KBM-7 (cell line): ENCODE measurements around the gene MTMR10.

Experiments
- DNase-seq: peaks from one replicate; pipeline ENCODE4 v3.0.0-alpha.2; 2015
- in situ Hi-C: fragments of 300-500 bp; cut with MboI; formaldehyde crosslinking; loops from 2 replicates; pipeline ENCODE4 v1.14.3; 2020; ENCODE audit warnings: low sequenced_read_pairs, low pct_unique_long_range_greater_than_20kb, mixed read lengths

The MTMR10 gene

DNA sequence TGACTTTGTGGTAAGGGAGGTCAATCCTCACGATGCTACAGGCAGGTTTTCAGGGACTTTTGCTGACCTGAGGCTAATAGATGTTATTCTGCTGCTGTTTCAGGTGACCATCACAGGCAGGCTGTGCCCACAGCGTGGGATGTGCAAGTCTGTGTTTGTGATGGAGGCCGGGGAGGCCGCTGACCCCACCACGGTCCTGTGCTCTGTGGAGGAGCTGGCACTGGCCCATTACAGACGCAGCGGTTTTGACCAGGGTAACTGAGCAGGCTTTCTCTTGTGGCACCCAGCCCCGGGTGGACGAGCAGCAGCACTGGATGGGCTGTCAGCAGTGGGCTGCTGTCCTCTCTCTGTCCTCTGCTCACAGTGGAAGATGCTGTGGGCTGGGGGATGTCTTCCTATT lies 65.7 kb downstream of the MTMR10 start:
- no peak for DNase-seq
- in situ Hi-C loops, result no loop called here

DNA sequence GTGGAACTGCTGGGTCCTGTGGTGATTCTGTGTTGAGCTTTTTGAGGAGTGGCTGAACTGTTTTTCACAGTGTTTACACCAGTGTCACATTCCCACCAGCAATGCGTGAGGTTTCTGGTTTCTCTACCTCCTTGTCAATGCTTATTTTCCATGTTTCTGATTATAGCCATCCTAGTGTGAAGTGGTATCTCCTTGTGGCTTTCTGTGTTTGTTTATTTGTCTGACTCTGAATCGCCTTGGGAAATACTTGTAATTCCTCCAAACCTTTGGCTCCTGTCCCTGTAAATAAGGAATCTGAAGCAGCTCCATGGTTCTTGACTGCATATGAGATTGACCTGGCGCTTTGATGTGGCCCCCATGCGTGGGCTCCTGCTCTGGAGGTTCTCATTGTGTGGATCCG lies 67.1 kb downstream of the MTMR10 start:
- DNase-seq, result no peak
- in situ Hi-C loops, result no loop called here

DNA sequence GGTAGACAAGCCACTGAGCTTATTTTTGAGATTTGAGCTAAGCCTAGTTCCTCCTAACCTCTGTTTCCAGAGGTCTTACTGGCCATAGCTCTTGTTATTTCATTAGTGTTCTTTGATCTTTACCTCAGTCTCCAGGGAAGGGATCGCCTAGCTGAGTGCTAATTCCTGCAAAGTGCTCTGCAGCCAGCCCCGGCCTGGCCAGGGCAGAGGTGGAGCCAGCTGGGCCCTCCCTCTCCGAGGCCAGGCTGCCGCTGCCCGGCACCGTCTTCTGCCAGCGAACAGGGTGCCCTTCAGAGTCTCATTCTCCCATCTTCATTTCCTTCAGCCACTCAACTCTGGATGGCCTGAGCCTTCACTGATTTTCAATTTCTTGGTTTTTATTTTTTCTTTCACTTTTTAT lies 68.0 kb downstream of the MTMR10 start:
- in situ Hi-C loops, result no loop called here
- no peak for DNase-seq

DNA sequence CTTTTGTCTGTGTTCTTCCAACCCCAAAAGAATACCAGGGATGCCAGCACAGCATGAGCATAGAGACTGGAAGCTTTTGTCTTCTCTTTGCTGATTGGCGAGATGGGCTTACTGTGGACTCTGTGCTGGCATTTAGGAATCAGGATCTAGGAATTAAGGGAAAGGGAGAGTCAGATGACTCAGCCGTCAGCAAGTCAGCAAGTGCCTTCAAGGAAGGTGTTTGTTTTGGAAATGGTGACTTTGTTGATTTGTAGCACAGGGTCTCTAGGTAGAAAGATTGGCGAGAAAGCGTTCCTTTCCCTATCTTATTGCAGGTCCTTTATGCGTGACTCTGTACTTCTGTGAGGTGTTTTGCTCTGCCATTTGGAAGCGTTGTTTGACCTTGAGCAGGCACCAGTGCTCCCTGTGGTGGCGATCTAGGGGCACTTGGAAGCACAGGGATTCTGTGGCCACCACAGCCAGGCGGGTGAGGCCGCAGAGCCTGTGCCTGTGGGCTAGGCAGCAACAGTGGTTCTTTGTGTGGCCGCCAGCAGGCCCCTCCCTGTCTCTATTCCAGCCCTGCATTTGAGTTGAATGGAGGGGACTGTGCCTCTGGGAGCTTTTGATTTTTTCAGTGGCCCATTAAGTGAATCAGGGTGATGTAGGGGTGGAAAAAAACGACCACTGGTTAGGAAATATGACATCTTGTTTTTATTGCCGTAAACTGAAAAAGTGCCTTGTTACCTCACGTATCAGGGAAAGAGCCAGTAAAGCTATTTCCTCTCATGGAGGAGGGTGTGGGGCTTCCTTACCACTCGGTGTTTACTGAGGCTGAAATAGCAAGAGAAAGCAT lies 68.7 kb downstream of the MTMR10 start:
- in situ Hi-C loops, result no loop called here
- no peak for DNase-seq

DNA sequence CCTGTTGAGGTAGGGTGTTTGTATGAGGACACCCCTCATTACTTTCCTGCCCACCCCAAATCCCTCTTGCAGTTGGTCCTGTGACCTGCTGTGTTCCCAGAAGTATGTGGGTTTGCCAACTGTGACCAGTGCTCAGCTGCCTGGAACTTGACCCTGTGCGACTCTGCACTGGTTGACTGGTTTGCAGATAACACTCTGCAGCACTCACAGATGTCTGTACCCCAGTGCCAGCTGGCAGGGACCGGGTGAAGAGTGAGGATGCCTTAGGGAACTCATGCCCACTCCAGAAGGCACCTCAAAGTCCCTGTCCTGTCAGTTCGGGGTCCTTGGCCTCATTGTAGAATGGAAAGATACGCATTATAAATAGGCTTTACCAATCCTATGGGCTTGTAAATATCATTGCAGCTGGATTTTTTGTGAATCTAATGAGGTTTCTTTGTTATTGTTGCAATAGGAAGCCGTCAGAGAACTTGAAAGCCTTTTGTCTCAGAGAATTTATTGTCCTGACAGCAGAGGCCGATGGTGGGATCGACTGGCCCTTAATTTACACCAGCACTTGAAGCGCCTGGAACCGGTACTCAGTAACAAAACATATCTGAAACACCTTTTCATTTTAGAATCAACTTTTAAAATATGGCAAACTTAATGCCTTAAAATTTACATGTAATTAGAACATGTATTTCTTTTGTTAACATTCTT lies 69.5 kb downstream of the MTMR10 start:
- no peak for DNase-seq
- in situ Hi-C loops, result no loop called here

DNA sequence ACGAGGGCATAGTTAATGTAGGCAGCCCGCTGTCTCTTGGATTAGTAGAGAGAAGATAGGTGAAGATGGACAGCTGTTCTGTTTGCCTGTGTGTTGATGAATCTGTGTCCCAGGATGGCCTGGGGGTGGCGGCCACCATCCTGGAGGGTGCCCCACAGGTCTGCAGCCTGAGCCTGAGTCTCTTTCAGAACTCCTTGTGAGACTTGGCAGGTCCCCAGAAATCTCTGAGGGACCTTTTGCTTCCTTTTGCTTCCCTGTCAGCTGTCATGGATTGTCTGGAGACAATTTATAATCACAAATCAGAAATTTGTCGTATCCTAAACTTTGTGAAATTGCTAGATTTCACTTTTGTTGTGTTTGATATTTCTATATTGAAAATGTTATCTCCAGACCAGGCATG lies 70.3 kb downstream of the MTMR10 start:
- DNase-seq, result no peak
- in situ Hi-C loops, result no loop called here

DNA sequence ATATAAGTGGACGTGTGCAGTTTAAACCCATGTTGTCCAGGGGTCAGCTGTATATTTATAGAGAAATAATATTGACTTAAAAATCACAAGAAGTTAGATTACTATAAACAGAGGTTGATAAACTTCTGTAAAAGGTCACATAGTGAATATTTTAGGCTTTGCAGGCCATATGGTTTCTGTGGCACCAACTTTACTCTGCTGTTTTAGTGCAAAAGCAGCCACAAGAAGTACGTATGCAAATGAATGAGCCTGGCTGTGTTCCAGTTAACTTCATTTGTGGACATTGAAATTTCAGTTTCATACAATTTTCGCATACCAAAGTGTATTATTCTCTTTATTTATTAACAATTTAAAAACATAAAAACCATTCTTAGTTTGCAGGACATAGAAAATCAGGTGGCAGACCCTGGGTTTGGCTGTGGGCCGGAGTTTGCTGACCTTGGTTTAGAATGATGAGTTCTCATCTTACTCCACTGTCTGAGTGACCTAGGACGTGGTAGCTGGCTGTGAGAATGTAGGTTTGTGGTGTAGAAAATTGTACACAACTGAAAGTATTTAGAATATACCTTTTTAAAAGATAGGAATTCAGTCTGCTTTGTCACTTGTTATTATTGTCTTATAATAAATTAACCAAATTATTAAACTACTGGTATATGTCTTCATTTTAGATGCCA lies 71.4 kb downstream of the MTMR10 start:
- in situ Hi-C loops, result no loop called here
- no peak for DNase-seq

DNA sequence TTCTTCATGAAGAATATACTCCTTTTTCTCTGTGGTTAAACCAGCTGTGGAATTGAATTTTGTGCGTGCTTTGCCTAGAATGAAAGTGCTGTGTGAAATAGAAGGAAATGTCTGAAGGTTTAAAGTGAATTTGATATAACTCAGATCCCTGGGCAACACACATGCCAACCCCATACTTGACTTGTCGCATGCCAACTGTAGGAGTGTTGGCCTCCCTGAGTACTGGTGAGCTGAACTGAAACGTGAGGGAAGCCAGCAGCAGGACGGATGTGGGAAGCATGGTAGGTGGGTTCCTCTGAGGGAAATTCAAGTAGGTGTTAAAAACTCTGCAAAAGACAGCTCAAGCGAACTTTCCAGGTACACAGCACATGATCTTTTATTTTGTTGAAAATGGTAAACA lies 73.1 kb downstream of the MTMR10 start:
- no peak for DNase-seq
- in situ Hi-C loops, result no loop called here

DNA sequence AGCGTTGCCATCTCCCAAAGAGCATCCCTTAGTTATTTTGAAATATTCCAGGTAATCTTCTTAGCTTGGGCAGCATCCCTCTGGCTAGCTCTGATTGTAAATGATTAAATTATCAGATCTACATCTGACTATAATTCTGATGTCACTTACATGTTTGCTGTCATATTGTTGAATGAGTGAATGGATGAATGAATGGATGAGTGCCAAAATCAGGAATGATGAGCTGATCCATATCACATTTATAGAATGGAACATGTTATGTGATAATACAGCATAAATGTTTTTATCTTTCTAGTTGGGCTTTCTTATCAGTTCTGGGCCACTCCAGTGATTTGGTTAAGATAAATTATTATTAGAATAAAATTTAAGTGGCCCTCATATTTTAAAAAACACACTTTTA lies 73.8 kb downstream of the MTMR10 start:
- in situ Hi-C loops, result no loop called here

DNA sequence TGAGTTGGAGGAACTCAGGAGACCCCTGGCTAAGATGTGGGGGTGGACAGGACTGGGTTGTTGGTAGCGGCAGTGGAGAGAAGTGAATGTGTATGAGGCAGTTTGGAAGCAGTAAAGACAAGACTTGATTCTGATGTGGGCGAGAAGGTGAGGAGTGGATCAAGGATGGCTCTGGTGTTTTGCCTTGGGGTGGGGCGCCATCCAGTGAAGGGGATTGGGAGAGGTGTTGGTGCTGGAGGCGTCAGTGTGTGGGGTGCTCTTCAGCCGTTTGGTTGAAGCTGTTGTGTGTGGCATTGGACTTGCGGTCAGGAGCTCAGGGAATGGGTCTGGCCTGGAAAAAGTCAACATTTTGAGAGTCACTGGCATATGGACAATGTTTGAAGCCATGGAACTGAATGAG lies 74.4 kb downstream of the MTMR10 start:
- in situ Hi-C loops, result no loop called here

More for the DNA sequence above, 73.8 kb downstream of the MTMR10 start:
- DNase-seq, result no peak

DNA sequence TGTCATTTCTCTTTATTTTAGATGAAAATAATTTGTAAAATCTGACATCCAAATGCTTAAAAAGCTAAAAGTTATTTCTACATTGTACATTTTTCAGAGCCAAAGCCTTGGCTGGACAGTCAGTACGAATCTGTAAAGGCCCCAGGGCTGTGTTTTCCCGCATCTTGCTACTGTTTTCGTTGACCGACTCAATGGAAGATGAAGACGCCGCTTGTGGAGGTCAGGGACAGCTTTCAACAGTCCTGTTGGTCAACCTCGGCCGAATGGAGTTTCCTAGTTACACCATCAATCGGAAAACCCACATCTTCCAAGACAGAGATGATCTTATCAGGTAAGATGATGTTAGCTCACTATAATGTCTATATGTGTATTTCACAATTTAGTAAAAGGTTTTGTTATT lies 77.7 kb downstream of the MTMR10 start:
- no peak for DNase-seq
- in situ Hi-C loops, result no loop called here

More for the DNA sequence above, 74.4 kb downstream of the MTMR10 start:
- no peak for DNase-seq

DNA sequence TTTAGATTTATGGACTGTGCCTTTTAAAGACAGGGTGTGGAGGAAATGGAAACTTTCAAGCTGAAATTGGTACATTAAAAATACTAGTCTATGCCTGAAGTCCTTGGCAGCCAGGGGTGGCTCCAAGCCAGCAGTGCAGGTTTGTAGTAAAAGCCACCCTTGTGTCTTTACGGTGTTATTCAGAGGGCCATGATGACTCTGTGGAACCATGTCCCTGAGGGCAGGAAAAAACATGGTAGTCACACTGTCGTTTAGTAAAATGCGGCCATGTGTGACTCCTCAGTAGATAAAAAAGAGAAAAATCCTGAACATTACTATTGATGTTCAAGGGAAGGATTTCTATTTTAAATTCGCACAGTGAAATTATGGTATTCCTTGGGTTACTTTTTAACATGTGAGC lies 85.1 kb downstream of the MTMR10 start:
- no peak for DNase-seq
- in situ Hi-C loops, result no loop called here

DNA sequence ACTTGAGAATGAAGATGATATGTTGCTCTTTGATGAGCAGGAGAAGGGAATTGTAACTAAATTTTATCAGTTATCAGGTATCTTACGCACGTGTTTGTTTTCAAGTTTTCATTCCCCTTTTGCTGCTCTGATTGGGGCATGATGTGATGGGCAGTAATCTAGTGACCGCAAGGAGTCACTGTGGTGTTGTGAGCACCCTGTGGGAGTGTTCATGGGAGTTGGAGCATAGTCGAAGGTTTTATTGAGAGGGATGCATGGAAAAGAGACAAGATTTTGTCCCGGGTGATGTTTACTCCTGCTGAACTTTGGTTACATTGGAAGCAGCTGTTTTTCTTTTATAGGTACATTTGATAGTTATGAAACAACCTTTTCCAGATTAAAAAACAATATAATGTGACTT lies 85.6 kb downstream of the MTMR10 start:
- in situ Hi-C loops, result no loop called here
- DNase-seq, result no peak

DNA sequence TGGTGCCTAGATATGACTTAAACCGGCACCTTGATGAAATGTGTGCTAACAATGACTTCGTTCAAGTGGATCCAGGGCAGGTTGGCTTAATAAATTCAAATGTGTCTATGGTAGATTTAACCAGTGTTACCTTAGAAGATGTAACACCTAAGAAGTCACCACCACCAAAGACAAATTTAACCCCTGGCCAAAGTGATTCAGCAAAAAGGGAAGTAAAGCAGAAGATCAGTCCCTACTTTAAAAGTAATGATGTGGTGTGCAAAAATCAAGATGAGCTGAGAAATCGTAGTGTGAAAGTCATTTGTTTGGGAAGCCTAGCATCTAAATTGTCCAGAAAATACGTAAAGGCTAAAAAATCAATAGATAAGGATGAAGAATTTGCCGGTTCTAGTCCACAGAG lies 86.6 kb downstream of the MTMR10 start:
- in situ Hi-C loops, result no loop called here
- DNase-seq, result no peak

DNA sequence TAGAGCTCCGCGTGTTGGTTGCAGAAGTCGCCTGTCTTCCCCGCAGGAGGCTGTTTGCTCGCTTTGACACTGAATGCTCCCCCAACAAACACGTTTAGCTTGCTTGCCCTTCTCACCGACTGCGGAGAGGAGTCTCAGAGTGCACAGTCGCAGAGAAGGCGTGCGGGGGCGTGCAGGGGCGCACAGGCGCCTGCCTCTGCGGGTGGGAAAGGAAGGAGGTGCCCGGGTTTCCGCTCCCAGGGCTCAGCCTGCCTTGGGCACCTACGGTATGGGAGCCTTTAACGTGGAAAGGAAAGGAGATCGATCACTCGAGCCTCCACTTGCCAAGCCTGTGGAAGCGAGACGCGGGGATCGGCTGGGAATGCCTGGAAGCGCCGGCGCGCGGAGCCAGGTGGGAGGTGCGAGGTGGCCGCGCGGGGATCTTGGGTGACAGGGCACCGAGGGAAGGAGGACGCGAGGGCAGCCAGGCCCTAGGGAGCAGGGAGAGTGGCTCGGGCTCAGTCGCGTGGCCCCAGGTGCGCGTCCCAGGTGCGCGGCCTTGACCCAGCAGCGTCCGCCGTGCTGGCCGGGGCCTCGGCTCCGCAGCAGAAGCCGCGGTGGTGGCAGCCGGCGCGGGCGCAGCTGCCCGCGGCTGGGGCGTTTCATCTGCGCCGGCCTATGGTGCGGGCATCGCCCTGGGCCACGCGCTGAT lies 87.8 kb downstream of the MTMR10 start, which contains the start of gene FAN1:
FAN1 (plus strand) TSS at position 419 of the 691 bp plus-strand sequence. CDS start 749 bp downstream, outside the sequence.
- DNase-seq, result no peak
- in situ Hi-C loops, result no loop called here

DNA sequence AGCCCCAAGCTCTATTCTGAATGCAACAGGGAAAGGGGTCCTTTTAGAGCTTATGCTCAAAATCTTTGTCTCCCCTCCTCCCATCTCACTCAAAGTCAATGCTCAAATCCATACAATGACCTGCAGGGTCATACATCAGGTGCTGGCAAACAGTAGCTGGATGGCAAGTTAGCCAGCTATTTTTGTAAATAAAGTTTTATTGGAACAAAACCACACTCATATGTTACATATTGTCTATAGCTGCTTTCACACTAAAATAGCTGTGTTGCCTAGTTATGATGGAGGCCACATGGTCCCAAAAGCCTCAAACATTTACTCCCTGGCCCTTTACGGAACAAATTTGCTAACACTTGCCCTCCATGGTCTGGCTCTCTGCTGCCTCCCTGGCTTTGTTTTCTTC lies 89.5 kb downstream of the MTMR10 start:
- in situ Hi-C loops, result no loop called here
- no peak for DNase-seq

DNA sequence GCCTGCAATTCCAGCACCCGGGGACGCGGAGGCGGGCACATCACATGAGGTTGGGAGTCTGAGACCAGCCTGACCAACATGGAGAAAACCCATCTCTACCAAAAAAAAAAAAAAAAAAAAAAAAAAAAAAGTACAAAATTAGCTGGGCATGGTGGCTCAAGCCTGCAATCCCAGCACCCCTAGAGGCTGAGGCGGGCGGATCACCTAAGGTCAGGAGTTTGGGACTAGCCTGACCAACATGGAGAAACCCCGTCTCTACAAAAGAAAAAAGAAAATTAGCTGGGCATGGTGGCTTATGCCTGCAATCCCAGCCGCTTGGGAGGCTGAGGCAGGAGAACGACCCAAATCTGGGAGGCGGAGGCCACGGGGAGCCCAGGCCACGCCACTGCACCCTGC lies 95.2 kb downstream of the MTMR10 start:
- no peak for DNase-seq
- in situ Hi-C loops, result no loop called here

DNA sequence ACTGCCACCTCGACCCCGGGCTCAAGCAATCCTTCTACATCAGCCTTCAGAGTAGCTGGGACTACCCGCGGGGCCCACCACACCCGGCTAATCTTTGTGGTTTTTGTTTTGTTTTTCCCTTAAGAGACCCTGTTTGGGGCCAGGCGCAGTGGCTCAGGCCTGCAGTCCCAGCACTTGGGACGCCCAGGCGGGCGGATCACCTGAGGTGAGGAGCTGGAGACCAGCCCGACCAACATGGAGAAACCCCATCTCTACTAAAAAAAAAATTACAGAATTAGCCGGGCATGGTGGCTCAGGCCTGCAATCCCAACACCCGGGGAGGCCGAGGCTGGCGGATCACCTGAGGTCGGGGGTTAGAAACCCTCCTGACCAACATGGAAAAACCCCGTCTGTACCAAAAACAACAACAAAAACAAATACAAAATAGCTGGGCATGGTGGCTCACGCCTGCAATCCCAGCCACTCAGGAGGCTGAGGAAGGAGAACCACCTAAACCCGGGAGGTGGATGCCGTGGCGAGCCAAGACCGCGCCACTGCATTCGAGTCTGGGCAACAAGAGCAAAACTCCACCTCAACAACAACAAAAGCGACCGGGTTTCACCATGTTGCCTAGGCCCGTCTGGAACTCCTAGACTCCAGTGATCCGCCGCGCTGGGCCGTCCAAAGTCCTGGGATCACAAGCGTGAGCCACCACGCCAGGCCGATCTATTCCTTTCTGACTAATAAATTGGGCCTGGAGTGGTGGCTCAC lies 95.8 kb downstream of the MTMR10 start:
- no peak for DNase-seq
- in situ Hi-C loops, result no loop called here

DNA sequence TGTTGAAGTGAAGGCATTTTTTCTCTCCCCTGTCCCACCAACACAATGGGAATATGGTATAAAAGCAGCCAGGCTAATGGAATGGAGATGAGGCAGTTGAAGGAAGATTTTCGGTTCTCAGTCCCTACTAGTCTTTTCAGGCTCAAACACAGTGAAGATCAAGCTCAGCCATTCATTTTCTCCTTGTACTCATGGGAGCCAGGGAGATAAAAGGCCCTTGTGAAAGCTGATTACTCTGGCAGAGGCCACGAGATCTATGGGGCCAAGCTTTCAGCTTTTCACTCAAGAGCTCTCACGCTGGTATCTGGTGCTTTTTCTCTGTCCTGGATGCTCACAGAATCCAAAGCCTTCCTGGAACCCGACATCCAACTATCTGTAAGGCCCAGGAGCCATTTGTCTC lies 102.2 kb downstream of the MTMR10 start:
- no peak for DNase-seq
- in situ Hi-C loops, result no loop called here
